Left ventricle myocardium inferior (tissue), 1 donor: ENCODE results near the gene LRGUK. TPM values are rescaled to one million over a fixed set of nuclear protein-coding genes. Genes with fewer than 3 reads are reported as not detected.

Experiments
- DNase-seq: peaks from one replicate; pipeline ENCODE4 v3.0.0-alpha.2; 2020
- H3K27ac ChIP-seq: fragments of 200-600 bp; replicated peaks from 2 replicates; pipeline ENCODE4 v1.8.0; 2021
- H3K27me3 ChIP-seq: fragments of 200-600 bp; 2 replicates; pipeline ENCODE4 v1.8.0; 2021; ENCODE audit warnings: low read depth
- H3K36me3 ChIP-seq: fragments of 200-600 bp; 2 replicates; pipeline ENCODE4 v1.8.0; 2021
- H3K4me1 ChIP-seq: fragments of 200-600 bp; 2 replicates; pipeline ENCODE4 v1.8.0; 2021
- H3K4me3 ChIP-seq: fragments of 200-600 bp; 2 replicates; pipeline ENCODE4 v1.8.0; 2021; ENCODE audit warnings: mild to moderate bottlenecking, moderate library complexity
- H3K9me3 ChIP-seq: fragments of 200-600 bp; replicated peaks from 2 replicates; pipeline ENCODE4 v1.8.0; 2021
- intact Hi-C: fragments of 100-400 bp; cut with micrococcal nuclease; formaldehyde crosslinking; loops from one replicate; pipeline ENCODE4 v1.11.0; 2022
- total RNA-seq: library from RNA; stranded (reverse); fragmentation: NEBNext Ultra II Directional; extraction: Animal tissue kit (Norgen Biotek cat#: 25700); gene quantifications from one replicate; pipeline ENCODE4 v1.2.1, GENCODE V29; 2021
- TF ChIP-seq, protein P1 (sequence below): fragments of 200-600 bp; IDR thresholded peaks from 2 replicates; pipeline ENCODE4 v1.8.0; 2021; ENCODE audit warnings: antibody characterized with exemption, mild to moderate bottlenecking, borderline replicate concordance
- donor health status: DM: no; HTN: yes; CAD: no; lungs with severe emphysema.

The LRGUK gene
- total RNA-seq, 1 donor from 2014 or later = 0.19 TPM

DNA sequence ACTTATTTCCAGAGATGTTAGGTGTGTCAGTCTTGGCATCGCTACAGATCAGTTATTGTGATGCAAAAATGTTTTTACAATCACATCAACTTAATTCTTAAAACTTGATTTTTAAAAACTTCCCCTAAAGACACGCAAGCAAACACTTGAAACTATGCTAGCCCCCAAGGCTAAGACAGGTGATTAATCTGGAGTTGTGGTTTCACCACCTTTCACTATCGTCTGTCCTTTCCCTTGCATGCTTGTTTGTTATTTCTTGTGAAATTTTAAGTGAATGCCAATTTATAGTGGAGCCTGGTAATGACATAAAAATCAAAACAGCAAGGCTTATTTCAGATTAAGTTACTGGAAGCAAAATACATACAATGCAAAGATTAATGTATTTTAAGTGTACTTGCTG is 119.2 kb downstream of the LRGUK start:
- H3K9me3 ChIP-seq = peaks cover 9% of the 10 kb centered on the region
- no peaks in the 10 kb centered on the region for H3K36me3 ChIP-seq
- no peaks in the 10 kb centered on the region for H3K4me1 ChIP-seq
- H3K27ac ChIP-seq = no peak overlapping the region
- no peak overlapping the region for H3K4me3 ChIP-seq
- no peaks in the 10 kb centered on the region for H3K27me3 ChIP-seq
- intact Hi-C loops = no loop called here
- no peak for DNase-seq
- TF ChIP-seq, protein P1, sequence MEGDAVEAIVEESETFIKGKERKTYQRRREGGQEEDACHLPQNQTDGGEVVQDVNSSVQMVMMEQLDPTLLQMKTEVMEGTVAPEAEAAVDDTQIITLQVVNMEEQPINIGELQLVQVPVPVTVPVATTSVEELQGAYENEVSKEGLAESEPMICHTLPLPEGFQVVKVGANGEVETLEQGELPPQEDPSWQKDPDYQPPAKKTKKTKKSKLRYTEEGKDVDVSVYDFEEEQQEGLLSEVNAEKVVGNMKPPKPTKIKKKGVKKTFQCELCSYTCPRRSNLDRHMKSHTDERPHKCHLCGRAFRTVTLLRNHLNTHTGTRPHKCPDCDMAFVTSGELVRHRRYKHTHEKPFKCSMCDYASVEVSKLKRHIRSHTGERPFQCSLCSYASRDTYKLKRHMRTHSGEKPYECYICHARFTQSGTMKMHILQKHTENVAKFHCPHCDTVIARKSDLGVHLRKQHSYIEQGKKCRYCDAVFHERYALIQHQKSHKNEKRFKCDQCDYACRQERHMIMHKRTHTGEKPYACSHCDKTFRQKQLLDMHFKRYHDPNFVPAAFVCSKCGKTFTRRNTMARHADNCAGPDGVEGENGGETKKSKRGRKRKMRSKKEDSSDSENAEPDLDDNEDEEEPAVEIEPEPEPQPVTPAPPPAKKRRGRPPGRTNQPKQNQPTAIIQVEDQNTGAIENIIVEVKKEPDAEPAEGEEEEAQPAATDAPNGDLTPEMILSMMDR = no peak

DNA sequence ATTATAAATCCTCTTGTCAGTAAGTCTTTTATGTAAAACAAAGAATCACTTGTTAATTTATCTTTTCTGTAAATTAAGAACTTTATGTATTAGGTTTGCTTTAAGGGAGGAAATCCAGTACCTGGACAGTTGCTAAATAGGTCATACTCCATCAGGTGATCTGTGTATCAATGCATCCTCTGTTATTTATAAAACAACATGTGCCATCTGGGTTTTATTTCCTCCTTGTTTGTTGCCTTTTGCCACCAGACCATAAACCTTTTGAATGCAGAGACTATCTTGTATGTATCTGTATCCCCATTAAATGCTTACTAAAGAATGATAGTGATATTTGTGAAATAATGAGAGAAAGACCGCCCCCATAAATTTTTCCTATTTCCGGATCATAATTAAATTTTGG is 119.6 kb downstream of the LRGUK start:
- H3K9me3 ChIP-seq = peaks cover 7% of the 10 kb centered on the region
- no peak overlapping the region for H3K4me3 ChIP-seq
- no peaks in the 10 kb centered on the region for H3K27me3 ChIP-seq
- no peak for DNase-seq
- no peak overlapping the region for H3K27ac ChIP-seq
- no peaks in the 10 kb centered on the region for H3K36me3 ChIP-seq
- intact Hi-C loops = no loop called here
- TF ChIP-seq, protein P1 = no peak
- no peaks in the 10 kb centered on the region for H3K4me1 ChIP-seq

DNA sequence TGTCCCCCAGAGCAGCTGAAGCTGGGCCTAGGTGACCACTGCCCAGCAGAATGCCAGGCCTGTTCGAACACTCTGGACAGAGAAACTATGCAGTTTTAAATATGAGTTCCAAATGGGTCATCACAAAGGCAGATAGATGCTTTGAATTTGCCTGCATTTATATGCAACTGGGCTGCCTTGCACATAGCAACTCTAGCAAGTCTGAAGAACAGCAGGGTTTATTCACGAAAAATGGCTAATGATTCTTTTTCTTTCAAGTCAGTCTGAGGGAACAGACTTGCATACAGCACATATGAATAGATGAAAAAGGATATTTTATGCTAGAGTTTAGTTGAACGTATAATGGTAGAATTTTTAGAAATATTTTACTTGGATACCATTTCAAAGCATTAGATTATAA is 121.1 kb downstream of the LRGUK start:
- no peak for DNase-seq
- no peaks in the 10 kb centered on the region for H3K36me3 ChIP-seq
- no peak overlapping the region for H3K4me3 ChIP-seq
- H3K27me3 ChIP-seq = no peaks in the 10 kb centered on the region
- TF ChIP-seq, protein P1 = no peak
- H3K27ac ChIP-seq = no peak overlapping the region
- peaks cover 7% of the 10 kb centered on the region for H3K9me3 ChIP-seq
- H3K4me1 ChIP-seq = no peaks in the 10 kb centered on the region
- intact Hi-C loops = no loop called here

DNA sequence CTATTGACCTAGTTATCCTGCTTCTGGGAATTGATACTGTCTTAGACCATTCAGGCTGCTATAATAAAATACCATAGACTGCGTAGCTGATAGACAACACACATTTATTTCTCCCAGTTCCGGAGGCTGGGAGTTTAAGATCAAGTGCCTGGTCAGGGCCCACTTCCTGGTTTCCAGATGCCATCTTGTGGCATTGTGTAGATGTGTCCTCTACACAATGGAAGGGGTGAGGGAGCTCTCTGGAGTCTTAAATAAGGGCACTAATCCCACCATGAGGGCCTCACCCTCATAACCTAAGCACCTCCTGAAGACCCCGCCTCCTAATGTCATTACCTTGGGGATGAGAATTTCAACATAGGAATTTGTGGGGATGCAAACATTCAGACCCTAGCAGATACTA is 127.2 kb downstream of the LRGUK start:
- Histone ChIP-seq H3K9me3 (no peaks in the 10 kb centered on the region), H3K36me3 (no peaks in the 10 kb centered on the region), H3K27ac (no peak overlapping the region), H3K4me1 (no peaks in the 10 kb centered on the region), H3K4me3 (no peak overlapping the region), H3K27me3 (no peaks in the 10 kb centered on the region)
- TF ChIP-seq, protein P1 = no peak
- DNase-seq = no peak
- intact Hi-C loops = no loop called here

DNA sequence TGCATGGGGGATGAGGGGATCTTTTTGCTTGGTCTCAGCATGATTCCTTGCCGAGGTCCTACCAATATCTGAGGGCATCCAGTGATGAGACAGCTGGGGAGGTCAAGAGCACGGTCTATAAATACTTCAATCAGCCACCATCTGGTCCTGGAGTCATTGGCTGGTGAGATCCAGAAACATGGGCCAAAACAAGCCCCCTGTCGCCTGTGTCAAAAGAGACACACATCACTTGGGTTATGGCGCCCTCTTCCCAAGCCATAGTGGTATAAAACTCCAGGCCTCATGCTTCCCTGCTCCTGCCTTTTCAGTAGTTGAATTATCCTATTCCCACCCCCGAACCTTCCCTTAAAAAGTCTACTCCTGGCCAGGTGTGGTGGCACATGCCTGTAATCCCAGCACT is 128.7 kb downstream of the LRGUK start:
- Histone ChIP-seq H3K4me1 (no peaks in the 10 kb centered on the region), H3K27ac (no peak overlapping the region), H3K9me3 (no peaks in the 10 kb centered on the region), H3K27me3 (no peaks in the 10 kb centered on the region), H3K4me3 (no peak overlapping the region), H3K36me3 (no peaks in the 10 kb centered on the region)
- TF ChIP-seq, protein P1 = no peak
- DNase-seq = no peak
- intact Hi-C loops = no loop called here

DNA sequence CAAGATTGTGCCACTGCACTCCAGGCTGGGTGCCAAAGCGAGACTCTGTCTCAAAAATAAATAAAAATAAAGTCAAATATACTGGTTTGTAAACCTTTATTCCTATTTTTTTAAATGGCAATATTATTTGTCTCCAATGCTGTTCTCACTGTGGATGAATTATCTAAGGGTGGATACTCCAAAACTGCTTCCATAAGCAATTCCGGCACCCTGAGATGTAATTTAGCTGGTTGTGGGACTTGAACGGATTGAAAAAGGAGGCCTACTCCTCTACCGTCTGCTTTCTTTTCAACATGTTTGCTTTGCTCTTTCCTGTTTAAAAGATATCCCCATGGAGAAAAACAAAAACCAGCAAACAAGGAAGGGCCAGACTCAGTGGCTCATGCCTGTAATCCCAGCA is 135.2 kb downstream of the LRGUK start:
- H3K27ac ChIP-seq = no peak overlapping the region
- no peak overlapping the region for H3K4me3 ChIP-seq
- peaks cover 16% of the 10 kb centered on the region for H3K9me3 ChIP-seq
- TF ChIP-seq, protein P1 = no peak
- peaks cover 6% of the 10 kb centered on the region for H3K27me3 ChIP-seq
- intact Hi-C loops = no loop called here
- H3K4me1 ChIP-seq = no peaks in the 10 kb centered on the region
- no peaks in the 10 kb centered on the region for H3K36me3 ChIP-seq
- no peak for DNase-seq
